GM21717 (cell line): ENCODE measurements around the gene SIPA1.
A peak's percentile ranks its signal among the peaks of the same experiment; 100 is the strongest.

Experiments used
- ATAC-seq: cut with Tn5 transposase; IDR thresholded peaks from one replicate; pipeline ENCODE4 v1.9.1; 2021; ENCODE audit warnings: mild to moderate bottlenecking, moderate library complexity; ENCODE audit not compliant: unreplicated experiment

SIPA1 gene

GRCh38 chr11:65637794-65638419 lies at the start of gene SIPA1:
Gene SIPA1, plus strand, starts transcription at chr11:65638101. Its CDS starts 2,821 bp downstream, at chr11:65640922.
- peak; percentile 35 for ATAC-seq

- ATAC-seq, result peak; percentile 58
These were observed 49.5 kb upstream of the SIPA1 start for GRCh38 chr11:65588199-65589054.

- ATAC-seq, result no peak
These were observed 48.3 kb upstream of the SIPA1 start for GRCh38 chr11:65589444-65590239.

GRCh38 chr11:65590240-65590738 lies 47.6 kb upstream of the SIPA1 start:
- ATAC-seq, result no peak

GRCh38 chr11:65591939-65592857 lies 45.7 kb upstream of the SIPA1 start:
- no peak for ATAC-seq

GRCh38 chr11:65592858-65593517 lies 44.9 kb upstream of the SIPA1 start:
- no peak for ATAC-seq

- no peak for ATAC-seq
These were observed 44.1 kb upstream of the SIPA1 start for GRCh38 chr11:65593518-65594414.

- ATAC-seq, result no peak
These were observed 42.8 kb upstream of the SIPA1 start for GRCh38 chr11:65595131-65595530.

GRCh38 chr11:65595543-65596281 lies 42.2 kb upstream of the SIPA1 start, which contains the start of gene KCNK7:
Gene KCNK7, minus strand, starts transcription at chr11:65595800. Its CDS starts 28 bp downstream, at chr11:65595772.
- no peak for ATAC-seq

- ATAC-seq, result no peak
These were observed 41.4 kb upstream of the SIPA1 start for GRCh38 chr11:65596520-65596919.

GRCh38 chr11:65598258-65598699 lies 39.6 kb upstream of the SIPA1 start:
- ATAC-seq, result no peak

GRCh38 chr11:65599216-65599954 lies 38.5 kb upstream of the SIPA1 start:
- no peak for ATAC-seq

- ATAC-seq, result no peak
These were observed 38.0 kb upstream of the SIPA1 start for GRCh38 chr11:65599955-65600246.

GRCh38 chr11:65604258-65604657 lies 33.6 kb upstream of the SIPA1 start:
- no peak for ATAC-seq

GRCh38 chr11:65606876-65607613 lies 30.9 kb upstream of the SIPA1 start:
- no peak for ATAC-seq

- ATAC-seq, result no peak
These were observed 30.1 kb upstream of the SIPA1 start for GRCh38 chr11:65607614-65608426.
